Type B pancreatic cell (in vitro differentiated cells): ENCODE data around the gene ST8SIA4. TPM values are rescaled to one million over a fixed set of nuclear protein-coding genes. Genes with fewer than 3 reads are reported as not detected.

Experiments used
- DNase-seq: peaks from one replicate; pipeline ENCODE4 v3.0.0; 2021; ENCODE audit warnings: mixed read lengths; ENCODE audit not compliant: unreplicated experiment; ENCODE audit errors: extremely low spot score
- H3K27ac Mint-ChIP-seq: 2 replicates; pipeline ENCODE4 v1.8.0; 2021; ENCODE audit warnings: mild to moderate bottlenecking, mixed read lengths
- H3K27me3 Mint-ChIP-seq: 2 replicates; pipeline ENCODE4 v1.8.0; 2021; ENCODE audit warnings: mixed read lengths
- H3K36me3 Mint-ChIP-seq: 2 replicates; pipeline ENCODE4 v1.8.0; 2021; ENCODE audit warnings: mixed read lengths
- H3K4me1 Mint-ChIP-seq: one replicate; pipeline ENCODE4 v1.8.0; 2021; ENCODE audit warnings: mixed read lengths; ENCODE audit not compliant: unreplicated experiment
- H3K4me3 Mint-ChIP-seq: 2 replicates; pipeline ENCODE4 v1.8.0; 2021; ENCODE audit warnings: mild to moderate bottlenecking, mixed read lengths
- H3K9me3 Mint-ChIP-seq: 2 replicates; pipeline ENCODE4 v1.8.0; 2021; ENCODE audit warnings: mixed read lengths
- CTCF ChIP-seq: fragments of 200-600 bp; sonication (generic); conservative IDR thresholded peaks from 2 replicates; pipeline ENCODE4 v1.5.0; 2021; ENCODE audit warnings: antibody characterized with exemption, mild to moderate bottlenecking
- total RNA-seq: library from RNA; stranded (reverse); gene quantifications from 2 replicates; pipeline ENCODE4 v1.2.1, GENCODE V29; 2021; ENCODE audit warnings: low replicate concordance

Gene ST8SIA4
- total RNA-seq, 1 donor from 2014 or later = 18.0 TPM

DNA sequence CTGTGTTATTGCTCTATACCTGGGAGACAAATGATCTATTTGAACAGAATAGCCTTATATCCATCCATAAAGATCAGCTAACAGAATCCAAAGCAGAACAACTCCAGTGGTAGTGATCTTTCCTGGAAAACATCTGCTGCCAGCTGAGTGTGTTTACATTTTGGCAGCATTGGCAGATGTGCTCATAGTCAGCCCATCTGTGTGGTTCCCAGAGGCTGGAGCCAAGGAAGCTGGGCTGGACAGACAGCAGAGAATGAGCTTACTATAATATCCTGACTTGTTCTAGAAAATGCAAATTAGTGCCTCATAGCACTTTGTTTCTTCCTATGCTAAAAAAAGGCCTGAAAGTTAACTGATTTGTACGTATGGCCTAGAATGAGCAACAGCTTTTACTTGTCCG, 99.7 kb downstream of the ST8SIA4 start:
- no peak overlapping the region for H3K4me3 Mint-ChIP-seq
- H3K9me3 Mint-ChIP-seq = no peaks in the 10 kb centered on the region
- H3K4me1 Mint-ChIP-seq = no peaks in the 10 kb centered on the region
- DNase-seq = no peak
- TF ChIP-seq CTCF = no peak
- no peaks in the 10 kb centered on the region for H3K27me3 Mint-ChIP-seq
- H3K27ac Mint-ChIP-seq = no peak overlapping the region
- no peaks in the 10 kb centered on the region for H3K36me3 Mint-ChIP-seq

DNA sequence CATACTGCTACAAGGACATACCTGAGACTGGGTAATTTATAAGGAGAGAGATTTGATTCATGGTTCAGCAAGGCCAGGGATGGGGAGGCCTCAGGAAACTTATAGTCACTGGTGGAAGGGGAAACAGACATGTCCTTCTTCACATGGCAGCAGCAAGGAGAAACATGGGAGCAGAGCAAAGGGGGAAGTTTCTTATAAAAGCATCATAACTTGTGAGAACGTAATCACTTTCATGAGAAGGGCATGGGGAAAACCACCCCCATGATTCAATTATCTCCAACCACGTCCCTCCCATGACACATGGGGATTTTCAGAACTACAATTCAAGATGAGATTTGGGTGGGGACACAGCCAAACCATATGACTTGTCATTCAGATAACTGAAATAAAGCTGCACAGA, 100.9 kb downstream of the ST8SIA4 start:
- H3K27me3 Mint-ChIP-seq = no peaks in the 10 kb centered on the region
- DNase-seq = no peak
- no peaks in the 10 kb centered on the region for H3K4me1 Mint-ChIP-seq
- H3K4me3 Mint-ChIP-seq = no peak overlapping the region
- no peak overlapping the region for H3K27ac Mint-ChIP-seq
- H3K9me3 Mint-ChIP-seq = no peaks in the 10 kb centered on the region
- TF ChIP-seq CTCF = no peak
- no peaks in the 10 kb centered on the region for H3K36me3 Mint-ChIP-seq

DNA sequence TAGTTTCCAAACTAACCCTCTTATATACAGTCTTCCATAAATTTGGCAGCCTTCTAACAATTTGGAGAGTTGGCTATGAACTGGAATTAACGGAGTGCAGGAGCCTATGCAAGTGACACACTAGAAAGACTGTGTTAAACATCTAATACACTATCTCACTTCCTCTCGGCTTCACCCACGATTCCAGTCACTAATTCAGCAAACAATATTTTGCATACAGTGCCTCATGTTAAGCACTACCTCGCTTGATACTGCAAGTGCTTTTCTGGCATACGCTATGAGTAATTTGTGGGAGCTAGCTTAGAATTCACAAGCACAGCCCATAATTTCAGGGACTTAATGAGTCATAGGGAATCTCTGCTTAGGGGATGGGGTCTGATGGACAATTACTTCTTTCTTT, 102.5 kb downstream of the ST8SIA4 start:
- DNase-seq = no peak
- H3K9me3 Mint-ChIP-seq = no peaks in the 10 kb centered on the region
- no peak overlapping the region for H3K27ac Mint-ChIP-seq
- TF ChIP-seq CTCF = no peak
- H3K36me3 Mint-ChIP-seq = no peaks in the 10 kb centered on the region
- H3K4me3 Mint-ChIP-seq = no peak overlapping the region
- no peaks in the 10 kb centered on the region for H3K27me3 Mint-ChIP-seq
- no peaks in the 10 kb centered on the region for H3K4me1 Mint-ChIP-seq

DNA sequence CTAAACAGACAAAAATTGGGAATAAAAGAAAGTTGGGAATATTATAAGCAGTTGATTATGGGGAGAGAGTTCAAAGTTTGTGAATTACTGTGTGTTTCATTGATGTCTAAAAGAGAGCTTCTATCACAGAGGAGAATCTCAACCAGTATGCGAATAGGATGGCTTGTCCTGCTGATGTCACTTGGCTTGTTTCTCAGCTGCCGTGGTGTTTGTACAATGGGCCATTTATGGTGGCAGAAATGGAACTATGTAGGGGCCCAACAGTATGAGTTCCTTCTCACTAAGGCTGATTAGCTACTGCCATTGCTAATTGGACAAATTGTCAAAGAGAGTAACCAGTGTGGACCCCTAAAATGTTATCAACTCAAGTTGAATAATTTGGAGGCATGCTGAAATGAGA, 103.9 kb downstream of the ST8SIA4 start:
- Mint-ChIP-seq H3K27me3 (no peaks in the 10 kb centered on the region), H3K9me3 (no peaks in the 10 kb centered on the region), H3K4me3 (no peak overlapping the region), H3K4me1 (no peaks in the 10 kb centered on the region), H3K36me3 (no peaks in the 10 kb centered on the region), H3K27ac (no peak overlapping the region)
- no peak for DNase-seq
- TF ChIP-seq CTCF = no peak

DNA sequence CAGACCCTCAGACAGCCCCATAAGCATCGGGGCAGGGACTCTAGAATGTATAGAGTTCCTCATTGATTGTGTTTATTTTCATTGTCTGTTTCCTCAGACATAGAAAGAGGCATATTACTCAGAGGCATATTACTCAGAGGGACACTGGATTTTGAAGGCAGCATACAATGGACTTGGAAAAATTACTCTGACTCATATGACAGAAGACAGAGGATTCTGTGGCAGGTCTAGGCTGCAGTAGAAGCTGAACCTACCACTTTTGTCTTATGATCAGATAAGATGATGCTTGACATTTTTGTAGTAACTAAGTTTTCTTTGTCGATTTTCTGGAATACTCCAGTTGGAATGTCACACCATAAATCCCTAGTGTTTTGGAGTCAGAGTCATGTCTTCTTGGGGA, 105.2 kb downstream of the ST8SIA4 start:
- H3K36me3 Mint-ChIP-seq = no peaks in the 10 kb centered on the region
- no peaks in the 10 kb centered on the region for H3K9me3 Mint-ChIP-seq
- TF ChIP-seq CTCF = no peak
- H3K4me3 Mint-ChIP-seq = no peak overlapping the region
- no peak overlapping the region for H3K27ac Mint-ChIP-seq
- H3K27me3 Mint-ChIP-seq = no peaks in the 10 kb centered on the region
- H3K4me1 Mint-ChIP-seq = no peaks in the 10 kb centered on the region
- DNase-seq = no peak

GRCh38 chr5:100796851-100797250, 106.2 kb downstream of the ST8SIA4 start:
- Mint-ChIP-seq H3K4me1 (no peaks in the 10 kb centered on the region), H3K27me3 (no peaks in the 10 kb centered on the region), H3K9me3 (no peaks in the 10 kb centered on the region), H3K4me3 (no peak overlapping the region), H3K36me3 (no peaks in the 10 kb centered on the region), H3K27ac (no peak overlapping the region)
- no peak for TF ChIP-seq CTCF
- DNase-seq = no peak
